GM23338 (cell line): ENCODE measurements around the gene NCAPD3. TPM values are rescaled to one million over a fixed set of nuclear protein-coding genes. Genes with fewer than 3 reads are reported as not detected.

Experiments used
- ATAC-seq: fragments of 200-7000 bp; cut with Tn5 transposase; 3 replicates; pipeline ENCODE4 v1.9.1; 2020
- DNase-seq: peaks from one replicate; pipeline ENCODE4 v3.0.0-alpha.2; 2015; ENCODE audit warnings: low spot score
- H2AFZ ChIP-seq: fragments of 200-600 bp; sonication (generic); 2 replicates; pipeline ENCODE4 v1.8.0; 2016; ENCODE audit warnings: antibody characterized with exemption, mild to moderate bottlenecking, moderate library complexity
- H3F3A ChIP-seq: fragments of 200-600 bp; sonication (generic); replicated peaks from 2 replicates; pipeline ENCODE4 v1.8.0; 2017; ENCODE audit warnings: antibody characterized with exemption, mixed run types, low read depth
- H3K27ac ChIP-seq: fragments of 200-600 bp; sonication (generic); 2 replicates; pipeline ENCODE4 v1.6.1; 2016; ENCODE audit warnings: low read depth
- H3K27me3 ChIP-seq: fragments of 200-600 bp; sonication (generic); 2 replicates; pipeline ENCODE4 v1.8.0; 2016; ENCODE audit warnings: mild to moderate bottlenecking, mixed run types, moderate library complexity; ENCODE audit not compliant: insufficient read depth
- H3K36me3 ChIP-seq: fragments of 200-600 bp; sonication (generic); 2 replicates; pipeline ENCODE4 v1.8.0; 2016; ENCODE audit warnings: mild to moderate bottlenecking; ENCODE audit not compliant: insufficient read depth
- H3K4me1 ChIP-seq: fragments of 200-600 bp; sonication (generic); 2 replicates; pipeline ENCODE4 v1.8.0; 2016; ENCODE audit warnings: mild to moderate bottlenecking, moderate library complexity; ENCODE audit not compliant: insufficient read depth
- H3K4me2 ChIP-seq: fragments of 200-600 bp; sonication (generic); 2 replicates; pipeline ENCODE4 v1.7.1; 2017; ENCODE audit warnings: mixed run types
- H3K4me3 ChIP-seq: fragments of 200-600 bp; sonication (generic); 2 replicates; pipeline ENCODE4 v1.6.1; 2016; ENCODE audit warnings: mixed run types
- H3K79me2 ChIP-seq: fragments of 200-600 bp; sonication (generic); replicated peaks from 2 replicates; pipeline ENCODE4 v1.8.0; 2017; ENCODE audit warnings: mild to moderate bottlenecking; ENCODE audit not compliant: insufficient read depth
- H3K9me2 ChIP-seq: fragments of 200-600 bp; sonication (generic); 2 replicates; pipeline ENCODE4 v1.8.0; 2017; ENCODE audit not compliant: insufficient read depth
- H4K20me1 ChIP-seq: fragments of 200-600 bp; sonication (generic); replicated peaks from 2 replicates; pipeline ENCODE4 v1.8.0; 2017; ENCODE audit warnings: mild to moderate bottlenecking; ENCODE audit not compliant: insufficient read depth
- H3K27ac Mint-ChIP-seq: 2 replicates; pipeline ENCODE4 v1.8.0; 2020; ENCODE audit warnings: inconsistent platforms, mild to moderate bottlenecking, moderate library complexity, mixed read lengths
- H3K27me3 Mint-ChIP-seq: 3 replicates; pipeline ENCODE4 v1.8.0; 2022; ENCODE audit warnings: low read depth, mild to moderate bottlenecking, moderate library complexity, mixed read lengths, inconsistent platforms; ENCODE audit not compliant: insufficient read depth, poor library complexity
- H3K36me3 Mint-ChIP-seq: 3 replicates; pipeline ENCODE4 v1.8.0; 2021; ENCODE audit warnings: low read depth, mild to moderate bottlenecking, inconsistent platforms, moderate library complexity, mixed read lengths
- H3K4me1 Mint-ChIP-seq: 3 replicates; pipeline ENCODE4 v1.8.0; 2020; ENCODE audit warnings: mild to moderate bottlenecking, inconsistent platforms, mixed read lengths
- H3K4me3 Mint-ChIP-seq: 3 replicates; pipeline ENCODE4 v1.8.0; 2021; ENCODE audit warnings: moderate library complexity, mild to moderate bottlenecking, inconsistent platforms, mixed read lengths
- H3K9me3 Mint-ChIP-seq: 3 replicates; pipeline ENCODE4 v1.8.0; 2020; ENCODE audit warnings: moderate library complexity, mild to moderate bottlenecking, inconsistent platforms, mixed read lengths
- EZH2 ChIP-seq: fragments of 200-600 bp; sonication (generic); IDR thresholded peaks from one replicate; pipeline ENCODE4 v1.8.0; 2017; ENCODE audit warnings: antibody characterized with exemption, mild to moderate bottlenecking, low read depth; ENCODE audit not compliant: unreplicated experiment
- JUNB ChIP-seq: IDR thresholded peaks from one replicate; pipeline ENCODE4 v1.6.1; 2016; ENCODE audit warnings: antibody characterized with exemption; ENCODE audit not compliant: unreplicated experiment
- NANOG ChIP-seq: IDR thresholded peaks from 2 replicates; pipeline ENCODE4 v1.6.1; 2016; ENCODE audit warnings: antibody characterized with exemption, borderline replicate concordance
- POLR2AphosphoS5 ChIP-seq: IDR thresholded peaks from 2 replicates; pipeline ENCODE4 v1.6.1; 2016; ENCODE audit warnings: antibody characterized with exemption, low read depth
- STAT1 ChIP-seq: IDR thresholded peaks from one replicate; pipeline ENCODE4 v1.6.1; 2016; ENCODE audit warnings: antibody characterized with exemption; ENCODE audit not compliant: unreplicated experiment
- ZNF114 ChIP-seq: fragments of 250-450 bp; sonication (Bioruptor Pico); IDR thresholded peaks from 2 replicates; pipeline ENCODE4 v1.5.0; 2020; ENCODE audit warnings: mild to moderate bottlenecking, moderate library complexity
- ZNF331 ChIP-seq: fragments of 250-450 bp; sonication (Bioruptor Pico); IDR thresholded peaks from 2 replicates; pipeline ENCODE4 v1.5.0; 2020; ENCODE audit warnings: low read depth, mild to moderate bottlenecking, moderate library complexity
- polyA plus RNA-seq: library from polyadenylated mRNA; unstranded; fragments of >200 nt; fragmentation: Nextera tagmentation; extraction: Ambion mirVana; gene quantifications from 2 replicates; pipeline ENCODE4 v1.2.1, GENCODE V29; 2016
- total RNA-seq: library from RNA; depleted of rRNA; stranded (reverse); fragments of >200 nt; shearing (Covaris generic); gene quantifications from 2 replicates; pipeline ENCODE4 v1.2.3, GENCODE V29; 2014
- TF ChIP-seq, protein P1 (sequence below): fragments of 250-450 bp; sonication (Bioruptor Pico); IDR thresholded peaks from 2 replicates; pipeline ENCODE4 v1.5.0; 2020; ENCODE audit warnings: mild to moderate bottlenecking, moderate library complexity
- TF ChIP-seq, protein P2 (sequence below): IDR thresholded peaks from one replicate; pipeline ENCODE4 v1.6.1; 2018; ENCODE audit warnings: antibody characterized with exemption; ENCODE audit not compliant: unreplicated experiment
- TF ChIP-seq, protein P3 (sequence below): IDR thresholded peaks from 2 replicates; pipeline ENCODE4 v1.6.1; 2016; ENCODE audit warnings: antibody characterized with exemption

NCAPD3 gene
- total and polyA plus RNA-seq, 2 experiments from 2014 or later, result 37.1 to 49.8 TPM

DNA sequence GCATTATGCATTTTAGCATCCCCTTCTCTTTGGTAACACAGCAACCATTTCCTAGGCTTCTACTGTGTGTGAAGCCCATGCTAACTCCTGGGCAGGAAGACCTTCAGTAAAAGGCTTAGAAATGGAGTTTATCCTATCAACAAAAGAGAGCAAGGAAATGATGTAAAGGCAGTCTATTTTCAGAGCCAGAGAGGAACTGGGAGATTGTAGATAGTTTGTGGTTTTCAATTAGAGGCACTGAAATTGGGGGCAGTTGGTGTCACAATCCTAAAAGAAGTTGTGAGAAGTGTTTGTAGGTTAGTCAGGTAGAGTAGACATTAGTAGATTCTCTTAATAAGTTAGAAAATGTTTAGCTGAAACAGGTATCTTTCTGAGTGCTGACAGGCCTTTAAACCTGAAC lies 36.7 kb upstream of the NCAPD3 start:
- H3K4me3 ChIP-seq, result no peak overlapping the region
- H3K4me2 ChIP-seq, result no peak overlapping the region
- no peak overlapping the region for H3K27ac ChIP-seq
- H3K36me3 ChIP-seq, result peaks cover 49% of the 10 kb centered on the region
- Mint-ChIP-seq H3K4me3 (no peak overlapping the region), H3K36me3 (peaks cover 74% of the 10 kb centered on the region), H3K9me3 (no peaks in the 10 kb centered on the region), H3K27ac (no peak overlapping the region), H3K4me1 (peaks cover 13% of the 10 kb centered on the region), H3K27me3 (peaks cover 2% of the 10 kb centered on the region)
- H3K79me2 ChIP-seq, result peaks cover 36% of the 10 kb centered on the region
- DNase-seq (no peak), ATAC-seq (no peak)
- H3K4me1 ChIP-seq, result 0 out of 2 replicates have a peak, but pooled peaks cover 2% of the 10 kb centered on the region
- H3K27me3 ChIP-seq, result no peaks in the 10 kb centered on the region
- TF ChIP-seq POLR2AphosphoS5 (no peak), NANOG (no peak), JUNB (no peak), STAT1 (no peak), EZH2 (no peak)
- TF ChIP-seq, protein P1, sequence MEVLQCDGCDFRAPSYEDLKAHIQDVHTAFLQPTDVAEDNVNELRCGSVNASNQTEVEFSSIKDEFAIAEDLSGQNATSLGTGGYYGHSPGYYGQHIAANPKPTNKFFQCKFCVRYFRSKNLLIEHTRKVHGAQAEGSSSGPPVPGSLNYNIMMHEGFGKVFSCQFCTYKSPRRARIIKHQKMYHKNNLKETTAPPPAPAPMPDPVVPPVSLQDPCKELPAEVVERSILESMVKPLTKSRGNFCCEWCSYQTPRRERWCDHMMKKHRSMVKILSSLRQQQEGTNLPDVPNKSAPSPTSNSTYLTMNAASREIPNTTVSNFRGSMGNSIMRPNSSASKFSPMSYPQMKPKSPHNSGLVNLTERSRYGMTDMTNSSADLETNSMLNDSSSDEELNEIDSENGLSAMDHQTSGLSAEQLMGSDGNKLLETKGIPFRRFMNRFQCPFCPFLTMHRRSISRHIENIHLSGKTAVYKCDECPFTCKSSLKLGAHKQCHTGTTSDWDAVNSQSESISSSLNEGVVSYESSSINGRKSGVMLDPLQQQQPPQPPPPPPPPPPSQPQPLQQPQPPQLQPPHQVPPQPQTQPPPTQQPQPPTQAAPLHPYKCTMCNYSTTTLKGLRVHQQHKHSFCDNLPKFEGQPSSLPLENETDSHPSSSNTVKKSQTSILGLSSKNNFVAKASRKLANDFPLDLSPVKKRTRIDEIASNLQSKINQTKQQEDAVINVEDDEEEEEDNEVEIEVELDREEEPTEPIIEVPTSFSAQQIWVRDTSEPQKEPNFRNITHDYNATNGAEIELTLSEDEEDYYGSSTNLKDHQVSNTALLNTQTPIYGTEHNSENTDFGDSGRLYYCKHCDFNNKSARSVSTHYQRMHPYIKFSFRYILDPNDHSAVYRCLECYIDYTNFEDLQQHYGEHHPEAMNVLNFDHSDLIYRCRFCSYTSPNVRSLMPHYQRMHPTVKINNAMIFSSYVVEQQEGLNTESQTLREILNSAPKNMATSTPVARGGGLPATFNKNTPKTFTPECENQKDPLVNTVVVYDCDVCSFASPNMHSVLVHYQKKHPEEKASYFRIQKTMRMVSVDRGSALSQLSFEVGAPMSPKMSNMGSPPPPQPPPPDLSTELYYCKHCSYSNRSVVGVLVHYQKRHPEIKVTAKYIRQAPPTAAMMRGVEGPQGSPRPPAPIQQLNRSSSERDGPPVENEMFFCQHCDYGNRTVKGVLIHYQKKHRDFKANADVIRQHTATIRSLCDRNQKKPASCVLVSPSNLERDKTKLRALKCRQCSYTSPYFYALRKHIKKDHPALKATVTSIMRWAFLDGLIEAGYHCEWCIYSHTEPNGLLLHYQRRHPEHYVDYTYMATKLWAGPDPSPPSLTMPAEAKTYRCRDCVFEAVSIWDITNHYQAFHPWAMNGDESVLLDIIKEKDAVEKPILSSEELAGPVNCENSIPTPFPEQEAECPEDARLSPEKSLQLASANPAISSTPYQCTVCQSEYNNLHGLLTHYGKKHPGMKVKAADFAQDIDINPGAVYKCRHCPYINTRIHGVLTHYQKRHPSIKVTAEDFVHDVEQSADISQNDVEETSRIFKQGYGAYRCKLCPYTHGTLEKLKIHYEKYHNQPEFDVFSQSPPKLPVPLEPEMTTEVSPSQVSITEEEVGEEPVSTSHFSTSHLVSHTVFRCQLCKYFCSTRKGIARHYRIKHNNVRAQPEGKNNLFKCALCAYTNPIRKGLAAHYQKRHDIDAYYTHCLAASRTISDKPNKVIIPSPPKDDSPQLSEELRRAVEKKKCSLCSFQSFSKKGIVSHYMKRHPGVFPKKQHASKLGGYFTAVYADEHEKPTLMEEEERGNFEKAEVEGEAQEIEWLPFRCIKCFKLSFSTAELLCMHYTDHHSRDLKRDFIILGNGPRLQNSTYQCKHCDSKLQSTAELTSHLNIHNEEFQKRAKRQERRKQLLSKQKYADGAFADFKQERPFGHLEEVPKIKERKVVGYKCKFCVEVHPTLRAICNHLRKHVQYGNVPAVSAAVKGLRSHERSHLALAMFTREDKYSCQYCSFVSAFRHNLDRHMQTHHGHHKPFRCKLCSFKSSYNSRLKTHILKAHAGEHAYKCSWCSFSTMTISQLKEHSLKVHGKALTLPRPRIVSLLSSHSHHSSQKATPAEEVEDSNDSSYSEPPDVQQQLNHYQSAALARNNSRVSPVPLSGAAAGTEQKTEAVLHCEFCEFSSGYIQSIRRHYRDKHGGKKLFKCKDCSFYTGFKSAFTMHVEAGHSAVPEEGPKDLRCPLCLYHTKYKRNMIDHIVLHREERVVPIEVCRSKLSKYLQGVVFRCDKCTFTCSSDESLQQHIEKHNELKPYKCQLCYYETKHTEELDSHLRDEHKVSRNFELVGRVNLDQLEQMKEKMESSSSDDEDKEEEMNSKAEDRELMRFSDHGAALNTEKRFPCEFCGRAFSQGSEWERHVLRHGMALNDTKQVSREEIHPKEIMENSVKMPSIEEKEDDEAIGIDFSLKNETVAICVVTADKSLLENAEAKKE, result no peak
- H3F3A ChIP-seq, result no peaks in the 10 kb centered on the region
- H4K20me1 ChIP-seq, result peaks cover 9% of the 10 kb centered on the region
- no peaks in the 10 kb centered on the region for H3K9me2 ChIP-seq
- H2AFZ ChIP-seq, result no peak overlapping the region

DNA sequence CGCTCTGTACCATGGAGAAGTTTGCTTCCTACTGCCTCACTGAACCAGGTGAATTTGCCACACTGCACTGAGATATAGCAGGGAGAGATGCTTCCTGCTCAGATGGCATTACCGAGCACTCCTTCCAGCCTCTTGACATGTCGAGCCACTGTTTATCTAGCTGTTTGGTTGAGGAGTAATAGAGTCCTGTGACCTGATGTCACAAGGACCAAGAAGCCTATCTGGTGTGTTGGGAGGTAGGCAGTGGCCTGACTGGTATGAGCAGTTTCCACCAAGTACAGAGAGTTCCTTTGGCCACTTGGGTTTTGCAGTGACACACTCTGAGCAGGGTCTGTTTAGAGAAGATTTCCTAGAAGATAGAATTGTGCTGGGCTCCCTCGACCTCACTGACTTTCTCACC lies 34.8 kb upstream of the NCAPD3 start:
- peaks cover 42% of the 10 kb centered on the region for H3K36me3 ChIP-seq

More for the DNA sequence above, 34.8 kb upstream of the NCAPD3 start:
- H3K4me2 ChIP-seq, result no peak overlapping the region
- TF ChIP-seq JUNB (no peak), ZNF114 (no peak), STAT1 (no peak), ZNF331 (CRISPR knock-in tag) (no peak), EZH2 (no peak), NANOG (no peak)
- TF ChIP-seq, protein P2, sequence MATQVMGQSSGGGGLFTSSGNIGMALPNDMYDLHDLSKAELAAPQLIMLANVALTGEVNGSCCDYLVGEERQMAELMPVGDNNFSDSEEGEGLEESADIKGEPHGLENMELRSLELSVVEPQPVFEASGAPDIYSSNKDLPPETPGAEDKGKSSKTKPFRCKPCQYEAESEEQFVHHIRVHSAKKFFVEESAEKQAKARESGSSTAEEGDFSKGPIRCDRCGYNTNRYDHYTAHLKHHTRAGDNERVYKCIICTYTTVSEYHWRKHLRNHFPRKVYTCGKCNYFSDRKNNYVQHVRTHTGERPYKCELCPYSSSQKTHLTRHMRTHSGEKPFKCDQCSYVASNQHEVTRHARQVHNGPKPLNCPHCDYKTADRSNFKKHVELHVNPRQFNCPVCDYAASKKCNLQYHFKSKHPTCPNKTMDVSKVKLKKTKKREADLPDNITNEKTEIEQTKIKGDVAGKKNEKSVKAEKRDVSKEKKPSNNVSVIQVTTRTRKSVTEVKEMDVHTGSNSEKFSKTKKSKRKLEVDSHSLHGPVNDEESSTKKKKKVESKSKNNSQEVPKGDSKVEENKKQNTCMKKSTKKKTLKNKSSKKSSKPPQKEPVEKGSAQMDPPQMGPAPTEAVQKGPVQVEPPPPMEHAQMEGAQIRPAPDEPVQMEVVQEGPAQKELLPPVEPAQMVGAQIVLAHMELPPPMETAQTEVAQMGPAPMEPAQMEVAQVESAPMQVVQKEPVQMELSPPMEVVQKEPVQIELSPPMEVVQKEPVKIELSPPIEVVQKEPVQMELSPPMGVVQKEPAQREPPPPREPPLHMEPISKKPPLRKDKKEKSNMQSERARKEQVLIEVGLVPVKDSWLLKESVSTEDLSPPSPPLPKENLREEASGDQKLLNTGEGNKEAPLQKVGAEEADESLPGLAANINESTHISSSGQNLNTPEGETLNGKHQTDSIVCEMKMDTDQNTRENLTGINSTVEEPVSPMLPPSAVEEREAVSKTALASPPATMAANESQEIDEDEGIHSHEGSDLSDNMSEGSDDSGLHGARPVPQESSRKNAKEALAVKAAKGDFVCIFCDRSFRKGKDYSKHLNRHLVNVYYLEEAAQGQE, result no peak
- TF ChIP-seq, protein P3, sequence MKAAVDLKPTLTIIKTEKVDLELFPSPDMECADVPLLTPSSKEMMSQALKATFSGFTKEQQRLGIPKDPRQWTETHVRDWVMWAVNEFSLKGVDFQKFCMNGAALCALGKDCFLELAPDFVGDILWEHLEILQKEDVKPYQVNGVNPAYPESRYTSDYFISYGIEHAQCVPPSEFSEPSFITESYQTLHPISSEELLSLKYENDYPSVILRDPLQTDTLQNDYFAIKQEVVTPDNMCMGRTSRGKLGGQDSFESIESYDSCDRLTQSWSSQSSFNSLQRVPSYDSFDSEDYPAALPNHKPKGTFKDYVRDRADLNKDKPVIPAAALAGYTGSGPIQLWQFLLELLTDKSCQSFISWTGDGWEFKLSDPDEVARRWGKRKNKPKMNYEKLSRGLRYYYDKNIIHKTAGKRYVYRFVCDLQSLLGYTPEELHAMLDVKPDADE, result no peak
- no peak overlapping the region for H3K27ac ChIP-seq
- peaks cover 22% of the 10 kb centered on the region for H4K20me1 ChIP-seq
- H3K9me2 ChIP-seq, result no peaks in the 10 kb centered on the region
- no peak overlapping the region for H3K4me3 Mint-ChIP-seq
- peaks cover 68% of the 10 kb centered on the region for H3K36me3 Mint-ChIP-seq
- H3K4me1 ChIP-seq, result peaks cover 11% of the 10 kb centered on the region
- H3K79me2 ChIP-seq, result peaks cover 42% of the 10 kb centered on the region
- H2AFZ ChIP-seq, result no peak overlapping the region
- H3K27me3 Mint-ChIP-seq, result peaks cover 2% of the 10 kb centered on the region
- H3K27ac Mint-ChIP-seq, result no peak overlapping the region
- no peaks in the 10 kb centered on the region for H3K9me3 Mint-ChIP-seq
- H3K4me3 ChIP-seq, result no peak overlapping the region
- ATAC-seq (no peak), DNase-seq (no peak)
- peaks cover 17% of the 10 kb centered on the region; the same call in 2 of the 3 replicates for H3K4me1 Mint-ChIP-seq
- H3F3A ChIP-seq, result no peaks in the 10 kb centered on the region
- no peaks in the 10 kb centered on the region for H3K27me3 ChIP-seq
